GM21717 (cell line): ENCODE measurements around the gene SLC27A2.

Source experiments
- ATAC-seq: cut with Tn5 transposase; IDR thresholded peaks from one replicate; pipeline ENCODE4 v1.9.1; 2021; ENCODE audit warnings: mild to moderate bottlenecking, moderate library complexity; ENCODE audit not compliant: unreplicated experiment

SLC27A2 gene

DNA sequence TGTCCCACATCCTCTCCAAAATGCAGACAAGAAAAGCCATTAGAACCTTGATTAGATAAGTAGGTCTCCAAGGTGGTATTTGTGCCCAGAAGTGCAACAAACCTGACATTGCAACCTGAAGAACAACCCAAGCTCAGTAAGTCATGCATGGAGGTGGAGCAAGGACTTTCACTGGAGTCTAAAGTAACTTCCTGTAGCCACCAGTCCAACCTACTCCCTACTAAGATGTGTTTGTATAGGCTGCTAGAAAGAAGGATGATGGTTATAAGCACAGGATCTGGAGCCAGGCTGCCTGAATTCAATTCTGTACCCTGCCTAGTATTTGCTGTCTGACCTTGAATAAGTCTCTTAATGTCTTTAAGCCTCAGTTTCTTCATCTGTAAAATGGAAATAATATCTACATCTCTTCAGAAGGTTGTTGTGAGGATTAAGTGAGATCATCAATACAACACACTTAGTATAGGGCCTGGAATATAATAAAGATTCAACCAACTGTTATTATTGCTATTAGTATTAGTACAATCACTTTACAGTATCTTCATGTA, 51.3 kb downstream of the SLC27A2 start:
- ATAC-seq: no peak

- ATAC-seq: no peak
Measured at GRCh38 chr15:50234764-50235163, 52.8 kb downstream of the SLC27A2 start.

DNA sequence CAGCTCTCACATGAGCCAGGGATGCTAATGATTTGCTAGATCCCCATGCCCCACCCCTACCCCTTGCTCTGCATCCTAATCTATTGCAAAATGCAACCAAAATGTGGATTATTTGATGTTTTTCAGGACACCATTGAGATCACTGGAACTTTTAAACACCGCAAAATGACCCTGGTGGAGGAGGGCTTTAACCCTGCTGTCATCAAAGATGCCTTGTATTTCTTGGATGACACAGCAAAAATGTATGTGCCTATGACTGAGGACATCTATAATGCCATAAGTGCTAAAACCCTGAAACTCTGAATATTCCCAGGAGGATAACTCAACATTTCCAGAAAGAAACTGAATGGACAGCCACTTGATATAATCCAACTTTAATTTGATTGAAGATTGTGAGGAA, 53.8 kb downstream of the SLC27A2 start:
- no peak for ATAC-seq

DNA sequence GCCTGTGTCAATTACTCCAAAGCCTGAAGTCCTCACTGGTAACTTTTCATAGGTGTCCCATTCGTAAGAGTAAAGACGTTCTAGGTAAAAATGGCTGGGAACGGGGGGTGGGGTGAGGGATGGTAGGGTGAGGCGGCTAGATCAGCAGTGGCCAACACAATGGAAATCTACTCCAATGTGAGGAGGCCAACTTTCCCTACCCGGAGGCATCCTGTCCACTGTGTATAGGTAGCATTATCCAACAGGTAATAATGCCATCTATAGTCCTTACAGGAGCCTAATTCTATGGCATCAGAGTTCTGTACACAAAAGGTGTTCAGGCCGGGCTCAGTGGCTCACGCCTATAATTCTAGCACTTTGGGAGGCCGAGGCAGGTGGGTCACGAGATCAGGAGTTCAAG, 54.4 kb downstream of the SLC27A2 start:
- no peak for ATAC-seq

DNA sequence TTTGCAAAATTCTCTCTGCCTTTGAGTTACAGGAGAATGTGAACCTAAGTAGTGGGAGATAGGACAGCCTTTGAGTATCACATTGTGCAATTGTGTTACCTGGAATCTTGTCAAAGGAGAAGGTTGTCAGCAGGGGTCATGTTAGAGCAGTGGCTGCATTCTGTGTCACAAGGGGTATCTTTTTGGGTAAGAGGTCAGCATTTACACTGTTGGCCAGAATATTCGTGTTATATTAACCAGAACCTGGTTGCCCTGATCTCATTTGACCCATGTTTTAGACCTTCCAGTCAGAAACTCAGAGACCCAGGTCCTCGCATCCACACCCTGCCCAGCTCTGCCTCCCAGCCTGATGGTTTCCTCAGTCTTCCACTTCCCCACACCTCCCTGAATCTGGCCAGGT, 56.3 kb downstream of the SLC27A2 start:
- ATAC-seq: no peak

DNA sequence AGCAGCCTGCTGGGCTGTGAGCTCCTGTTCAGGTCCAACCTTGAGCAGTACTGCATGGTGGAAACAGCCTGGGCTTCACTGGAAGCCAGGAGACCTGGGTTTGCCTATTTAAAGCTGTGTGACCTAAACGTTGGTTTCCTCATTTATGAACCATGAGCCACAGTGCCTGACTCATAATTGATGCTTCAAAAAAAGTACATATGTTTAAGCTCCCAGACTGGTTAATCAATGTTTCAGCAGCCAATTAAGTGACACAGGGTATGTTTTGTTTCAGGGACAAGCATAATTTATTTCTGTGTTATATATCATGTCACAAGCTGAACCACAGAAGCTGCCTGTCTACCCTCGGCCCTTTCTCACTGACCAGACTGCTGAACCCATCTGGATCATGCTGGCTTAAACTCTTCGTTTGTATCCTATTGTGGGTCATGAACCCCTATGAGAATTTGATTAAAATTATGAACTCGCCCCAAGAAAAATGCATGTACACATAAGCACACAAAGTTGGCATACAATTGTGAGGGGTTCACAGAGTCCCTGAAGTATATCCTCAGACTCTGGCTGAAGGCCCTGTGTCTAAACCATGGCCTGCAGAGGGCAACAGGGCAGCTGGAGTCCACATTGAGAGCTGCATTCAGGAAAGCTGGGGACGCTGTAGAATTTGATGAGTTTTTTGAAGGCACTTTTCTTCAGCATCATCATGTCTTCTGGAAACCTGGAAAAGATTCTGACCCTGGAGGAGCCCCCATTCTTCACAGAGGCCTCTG, 59.9 kb downstream of the SLC27A2 start:
- ATAC-seq: no peak

DNA sequence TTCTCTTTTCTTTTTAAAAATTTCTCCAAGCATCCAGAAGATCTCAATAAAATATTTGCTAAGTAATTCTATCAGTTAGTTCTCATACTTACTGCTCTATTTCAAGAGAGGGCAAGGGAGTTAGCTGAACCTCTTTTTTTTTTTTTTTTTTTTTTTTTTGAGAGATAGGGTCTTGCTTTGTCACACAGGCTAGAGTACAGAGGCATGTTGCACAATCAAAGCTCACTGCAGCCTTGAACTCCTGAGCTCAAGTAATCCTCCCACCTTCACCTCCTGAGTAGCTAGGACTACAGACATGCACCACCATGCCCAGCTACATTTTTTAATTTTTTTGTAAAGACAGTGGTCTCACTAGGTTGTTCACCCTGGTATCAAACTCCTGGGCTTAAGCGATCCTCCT, 62.2 kb downstream of the SLC27A2 start:
- no peak for ATAC-seq

DNA sequence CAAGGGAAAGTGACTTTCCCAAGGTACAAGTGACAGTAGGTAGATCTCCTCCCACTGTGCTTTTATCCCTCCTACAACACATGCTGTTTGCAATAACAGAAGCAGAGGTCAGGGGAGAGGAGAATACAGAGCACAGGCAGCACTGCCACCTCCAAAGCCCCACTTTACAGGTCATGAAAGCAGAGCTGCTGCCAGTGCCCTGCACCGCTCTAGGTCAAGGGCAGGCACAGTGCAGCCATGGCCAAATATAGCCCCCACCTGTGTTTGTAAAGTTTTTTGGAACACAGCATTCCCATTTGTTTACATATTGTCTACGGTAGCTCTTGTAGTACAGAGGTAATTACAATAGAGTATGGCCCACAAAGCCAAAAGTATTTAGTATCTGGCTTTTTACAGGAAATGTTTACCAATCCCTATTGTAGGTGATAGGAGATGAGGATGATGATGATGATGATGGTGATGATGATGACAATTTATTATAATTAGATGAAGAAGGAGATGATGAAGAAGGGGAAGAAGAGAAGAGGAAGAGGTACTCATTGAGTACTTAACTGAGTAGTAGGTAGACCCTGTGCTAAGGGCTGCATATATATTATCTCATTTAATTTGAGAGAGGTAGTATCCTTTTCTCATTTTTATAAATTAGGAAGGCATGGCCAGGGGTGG, 63.1 kb downstream of the SLC27A2 start:
- ATAC-seq: no peak

GRCh38 chr15:50246631-50247030, 64.6 kb downstream of the SLC27A2 start:
- ATAC-seq: no peak

DNA sequence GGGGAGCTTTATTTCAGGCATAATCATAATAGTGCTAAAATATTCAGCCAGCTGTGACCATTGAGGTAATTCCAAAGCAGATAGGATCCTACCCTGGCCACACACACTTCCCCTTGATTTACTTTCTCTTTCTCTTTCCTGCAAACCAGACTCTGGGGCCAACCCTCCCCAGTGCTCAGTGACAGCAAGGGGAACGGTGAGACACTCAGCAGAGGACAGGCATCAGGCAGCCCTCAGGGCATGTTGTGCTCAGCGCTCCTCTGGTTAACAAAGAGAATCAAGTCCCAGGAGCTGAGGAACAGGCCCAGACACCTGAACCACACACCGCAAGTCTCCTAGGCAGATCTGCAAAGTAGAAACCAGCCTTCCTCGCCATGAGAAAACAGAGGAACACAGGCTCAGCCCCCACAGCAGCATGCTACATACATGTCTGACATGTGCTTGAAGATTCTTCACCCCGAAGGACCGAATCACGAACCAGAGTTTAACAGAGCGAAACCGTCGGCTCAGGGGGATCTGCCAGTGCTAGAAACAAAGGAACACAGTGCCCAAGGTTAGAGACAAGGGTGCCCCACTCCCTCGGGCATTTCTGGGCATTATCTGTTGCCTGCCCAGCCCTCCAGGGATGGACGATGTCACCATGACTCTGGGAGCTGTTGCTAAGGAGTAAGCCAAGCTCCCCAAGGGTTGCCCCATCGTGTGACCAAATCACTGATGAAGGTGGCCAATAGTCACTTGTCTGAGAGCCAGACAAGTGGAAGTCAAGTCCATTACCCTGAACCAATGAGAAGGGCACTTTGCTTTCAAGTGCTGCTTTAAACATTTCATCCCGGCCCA, 66.0 kb downstream of the SLC27A2 start:
- peak; percentile 63 for ATAC-seq

GRCh38 chr15:50248994-50249582, 67.1 kb downstream of the SLC27A2 start:
- ATAC-seq: no peak

GRCh38 chr15:50249704-50250103, 67.7 kb downstream of the SLC27A2 start:
- ATAC-seq: no peak

GRCh38 chr15:50250760-50251394, 68.9 kb downstream of the SLC27A2 start:
- no peak for ATAC-seq

DNA sequence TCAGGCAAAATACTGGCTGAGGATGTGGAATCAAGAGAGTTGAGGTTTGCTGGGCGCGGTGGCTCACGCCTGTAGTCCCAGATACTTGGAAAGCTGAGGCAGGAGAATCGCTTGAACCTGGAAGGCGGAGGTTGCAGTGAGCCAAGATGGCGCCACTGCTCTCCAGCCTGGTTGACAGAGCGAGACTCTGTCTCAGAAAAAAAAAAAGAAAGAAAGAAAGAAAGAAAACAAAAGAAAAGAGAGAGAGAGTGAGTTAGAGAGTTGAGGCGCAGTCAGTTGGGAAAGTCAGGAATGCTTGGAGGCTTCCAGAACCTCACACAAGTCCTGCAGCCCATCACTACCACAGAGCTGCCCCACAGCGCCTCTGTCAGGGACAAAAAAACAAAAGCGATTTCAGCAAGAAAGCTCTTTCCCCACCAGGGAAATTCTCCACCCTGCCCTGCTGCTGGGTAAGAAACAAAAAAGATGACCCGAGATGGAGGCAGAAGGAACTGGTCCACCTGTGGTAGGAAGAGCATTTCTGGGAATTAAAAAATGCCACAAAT, 69.7 kb downstream of the SLC27A2 start:
- no peak for ATAC-seq

DNA sequence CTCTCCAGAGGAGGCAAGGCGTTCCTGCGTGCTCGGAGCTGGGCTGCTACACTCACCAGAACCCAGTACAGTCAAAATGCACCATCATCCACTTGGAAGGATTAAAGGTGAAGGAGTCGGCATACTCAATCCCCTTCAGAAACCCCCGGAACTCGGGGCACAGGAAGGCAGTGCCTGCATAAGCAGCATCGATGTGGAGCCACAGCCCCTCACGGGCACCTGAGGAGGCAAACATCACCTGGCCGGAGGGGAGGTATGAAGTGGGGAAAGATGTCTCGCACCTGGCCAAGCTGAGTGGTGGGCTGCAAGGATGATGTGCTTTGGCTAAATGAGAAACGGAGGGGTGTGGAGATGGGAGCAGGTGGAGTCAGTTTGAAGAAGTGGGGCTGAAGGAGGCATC, 70.6 kb downstream of the SLC27A2 start:
- no peak for ATAC-seq

DNA sequence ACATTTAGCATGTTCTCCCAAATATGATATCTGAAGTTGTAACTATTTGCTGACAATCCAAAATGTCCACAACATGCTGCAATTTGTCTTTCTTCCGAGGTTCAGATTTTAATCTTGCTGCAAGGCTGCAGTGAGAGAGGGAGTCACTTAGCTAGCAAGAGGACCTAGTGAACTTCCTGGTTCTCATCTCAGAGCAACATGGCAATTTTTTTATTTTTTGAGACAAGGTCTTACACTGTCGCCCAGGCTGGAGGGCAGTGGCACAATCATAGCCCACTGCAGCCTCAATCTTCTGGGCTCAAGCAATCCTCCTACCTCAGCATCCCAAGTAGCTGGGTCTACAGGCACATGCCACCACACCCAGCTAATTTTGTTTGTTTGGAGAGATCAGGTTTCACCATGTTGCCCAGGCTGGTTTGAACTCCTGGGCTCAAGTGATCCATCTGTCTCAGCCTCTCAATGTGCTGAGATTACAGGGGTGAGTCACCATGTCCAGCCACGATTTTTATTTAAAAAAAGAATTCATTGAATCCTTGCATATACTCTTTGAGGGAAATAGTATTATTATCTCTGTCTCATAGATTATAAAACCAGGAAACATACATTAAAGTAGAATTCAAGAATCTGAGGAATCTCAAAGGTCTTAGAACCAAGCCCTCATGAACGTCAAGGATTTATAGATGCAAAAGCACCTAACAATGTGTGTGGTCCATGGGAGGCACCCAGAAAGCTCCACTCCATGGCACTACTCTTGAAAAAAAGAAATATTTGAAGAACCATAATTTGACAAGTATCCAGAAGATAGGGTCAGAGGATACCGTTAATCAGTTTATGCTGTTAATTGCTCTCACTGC, 74.4 kb downstream of the SLC27A2 start:
- no peak for ATAC-seq

GRCh38 chr15:50257332-50257731, 75.3 kb downstream of the SLC27A2 start:
- no peak for ATAC-seq

GRCh38 chr15:50257924-50258323, 75.9 kb downstream of the SLC27A2 start:
- no peak for ATAC-seq

DNA sequence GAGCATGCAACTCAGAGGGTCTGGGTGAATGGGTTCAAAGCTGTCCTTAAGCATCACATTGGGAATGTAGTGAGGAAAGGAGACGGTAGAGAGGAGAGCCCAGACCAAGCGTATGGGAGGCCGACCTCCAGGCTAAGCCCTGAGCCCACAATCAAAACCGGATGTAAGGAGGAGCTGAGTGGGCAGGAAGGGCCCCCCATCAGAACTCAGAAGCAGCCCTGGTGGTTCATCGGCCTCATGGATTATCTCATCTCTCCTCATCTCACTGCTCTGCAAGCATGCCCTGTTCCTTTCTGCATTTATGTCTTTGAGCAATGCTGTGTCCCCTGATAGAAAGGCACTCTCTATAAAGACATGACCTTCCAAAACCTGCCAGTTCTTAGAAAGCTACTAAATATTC, 77.3 kb downstream of the SLC27A2 start:
- no peak for ATAC-seq
